CD4-positive, CD25-positive, alpha-beta regulatory T cell (primary cell): ENCODE results near the gene HAUS6. TPM values are rescaled to one million over a fixed set of nuclear protein-coding genes. Genes with fewer than 3 reads are reported as not detected.
"Not testable (repeated sequence)": the region's sequence is repeated elsewhere in the genome, so short reads cannot be mapped to it uniquely, and the experiment has no call there.

ENCODE experiments used
- ATAC-seq, 2 donors: fragments of 150-1000 bp; cut with Tn5 transposase; one replicate each; pipeline ENCODE4 v1.10.0; 2021; ENCODE audit warnings: low read depth in 2 of 2, moderate number of reproducible peaks in 2 of 2, moderate library complexity in 1 of 2
- DNase-seq, 3 donors: peaks; one replicate each; pipeline versions ENCODE4 v3.0.0 to v3.0.0-alpha.2; 2012 to 2022; ENCODE audit warnings: mixed read lengths in 1 of 3
- H3K27ac ChIP-seq: one replicate; pipeline ENCODE4 v1.7.0; 2013; ENCODE audit warnings: mild to moderate bottlenecking, low read length; ENCODE audit not compliant: insufficient read depth, poor library complexity, severe bottlenecking
- H3K27me3 ChIP-seq: one replicate; pipeline ENCODE4 v1.7.0; 2013; ENCODE audit warnings: low read length; ENCODE audit not compliant: control insufficient read depth, insufficient read depth
- H3K36me3 ChIP-seq: one replicate; pipeline ENCODE4 v1.7.0; 2013; ENCODE audit warnings: mild to moderate bottlenecking, low read length, moderate library complexity; ENCODE audit not compliant: control insufficient read depth, insufficient read depth
- H3K4me1 ChIP-seq: 2 replicates; pipeline ENCODE4 v1.7.0; 2013; ENCODE audit warnings: mild to moderate bottlenecking, low read length; ENCODE audit not compliant: insufficient read depth, control insufficient read depth, poor library complexity, severe bottlenecking
- H3K4me3 ChIP-seq: one replicate; pipeline ENCODE4 v1.7.0; 2013; ENCODE audit warnings: low read depth, mild to moderate bottlenecking, low read length, moderate library complexity
- H3K9me3 ChIP-seq, 2 experiments: 1 replicate in 1 of 2; 2 replicates in 1 of 2; pipeline ENCODE4 v1.7.0; 2013; ENCODE audit warnings: low read length in 2 of 2, mild to moderate bottlenecking in 1 of 2, moderate library complexity in 1 of 2; ENCODE audit not compliant: control insufficient read depth in 2 of 2
- H3K27ac Mint-ChIP-seq, 3 donors: one replicate each; pipeline ENCODE4 v1.8.0; 2020 to 2022; ENCODE audit warnings: mild to moderate bottlenecking in 3 of 3, mixed read lengths in 3 of 3, moderate library complexity in 2 of 3
- H3K27me3 Mint-ChIP-seq: one replicate; pipeline ENCODE4 v1.8.0; 2022; ENCODE audit warnings: mild to moderate bottlenecking, mixed read lengths
- H3K36me3 Mint-ChIP-seq: one replicate; pipeline ENCODE4 v1.8.0; 2020; ENCODE audit warnings: mixed read lengths
- H3K4me1 Mint-ChIP-seq, 4 donors: one replicate each; pipeline ENCODE4 v1.8.0; 2020 to 2022; ENCODE audit warnings: mixed read lengths in 4 of 4, mild to moderate bottlenecking in 1 of 4
- H3K4me3 Mint-ChIP-seq, 4 donors: one replicate each; pipeline ENCODE4 v1.8.0; 2020 to 2022; ENCODE audit warnings: mild to moderate bottlenecking in 4 of 4, mixed read lengths in 4 of 4, moderate library complexity in 3 of 4
- H3K9me3 Mint-ChIP-seq, 7 donors: one replicate each; pipeline ENCODE4 v1.8.0; 2020 to 2022; ENCODE audit warnings: mixed read lengths in 7 of 7, mild to moderate bottlenecking in 3 of 7, moderate library complexity in 2 of 7
- polyA plus RNA-seq, 4 donors: library from polyadenylated mRNA; unstranded; fragments of 300-500 nt; fragmentation: Illumina TruSeq; gene quantifications; one replicate each; pipeline ENCODE4 v1.2.3, GENCODE V29; 2021
- total RNA-seq: library from RNA; stranded (reverse); gene quantifications from one replicate; pipeline ENCODE4 v1.2.3, GENCODE V29; 2022

Gene HAUS6
- total and polyA plus RNA-seq, 5 donors from 2014 or later: 4.5 to 13.2 (median 5.9) TPM

- Histone ChIP-seq H3K4me3 (no peak overlapping the region), H3K27me3 (peaks cover 2% of the 10 kb centered on the region), H3K36me3 (no peaks in the 10 kb centered on the region), H3K4me1 (no peaks in the 10 kb centered on the region), H3K9me3 (no peaks in the 10 kb centered on the region), H3K27ac (no peak overlapping the region)
- Mint-ChIP-seq H3K4me3 (no peak overlapping the region), H3K36me3 (no peaks in the 10 kb centered on the region), H3K27ac (no peak overlapping the region), H3K9me3 (no peaks in the 10 kb centered on the region), H3K27me3 (peaks cover 6% of the 10 kb centered on the region), H3K4me1 (peaks cover 0 to 3% (median under 1%) of the 10 kb centered on the region in 4 donors)
- no peak for DNase-seq
- ATAC-seq: no peak
Measured at GRCh38 chr9:19027825-19028224, 74.9 kb downstream of the HAUS6 start.

DNA sequence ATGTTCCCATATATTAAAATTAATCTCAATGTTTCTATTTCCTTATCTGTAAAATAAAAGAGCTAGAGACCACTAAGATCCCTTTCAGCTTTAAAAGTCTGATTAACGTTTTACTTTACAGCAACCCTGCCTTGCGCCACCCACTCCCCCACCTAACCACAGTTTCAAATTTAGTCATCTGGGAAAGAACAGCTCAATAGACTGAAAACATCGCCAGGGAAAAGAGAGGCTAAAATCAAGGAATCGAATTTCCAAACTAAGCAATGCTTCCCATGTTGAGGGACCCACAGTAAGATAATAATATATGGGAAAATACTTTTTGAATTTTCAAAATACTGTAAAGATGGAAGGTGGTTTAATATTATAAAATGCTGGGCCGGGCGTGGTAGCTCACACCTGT is 76.3 kb downstream of the HAUS6 start:
- ATAC-seq (no peak), DNase-seq (no peak)
- H3K4me3 Mint-ChIP-seq: no peak overlapping the region
- no peaks in the 10 kb centered on the region for H3K4me1 ChIP-seq
- H3K4me3 ChIP-seq: no peak overlapping the region
- H3K27me3 Mint-ChIP-seq: peaks cover 6% of the 10 kb centered on the region
- H3K36me3 ChIP-seq: no peaks in the 10 kb centered on the region
- H3K27ac Mint-ChIP-seq: no peak overlapping the region
- peaks cover 2% of the 10 kb centered on the region for H3K27me3 ChIP-seq
- H3K4me1 Mint-ChIP-seq: peaks cover 0 to 3% (median under 1%) of the 10 kb centered on the region in 4 donors
- peaks cover 3% of the 10 kb centered on the region for H3K36me3 Mint-ChIP-seq
- H3K9me3 Mint-ChIP-seq: no peaks in the 10 kb centered on the region
- H3K9me3 ChIP-seq: no peaks in the 10 kb centered on the region
- H3K27ac ChIP-seq: no peak overlapping the region

GRCh38 chr9:19023078-19023477 is 79.6 kb downstream of the HAUS6 start:
- H3K4me1 Mint-ChIP-seq: peaks cover 0 to 5% (median 0%) of the 10 kb centered on the region in 4 donors
- Histone ChIP-seq H3K36me3 (no peaks in the 10 kb centered on the region), H3K9me3 (no peaks in the 10 kb centered on the region), H3K27me3 (peaks cover 2% of the 10 kb centered on the region), H3K4me3 (no peak overlapping the region), H3K4me1 (no peaks in the 10 kb centered on the region), H3K27ac (no peak overlapping the region)
- H3K27me3 Mint-ChIP-seq: peaks cover 18% of the 10 kb centered on the region
- H3K9me3 Mint-ChIP-seq: no peaks in the 10 kb centered on the region
- H3K4me3 Mint-ChIP-seq: no peak overlapping the region
- H3K36me3 Mint-ChIP-seq: peaks cover 3% of the 10 kb centered on the region
- ATAC-seq (no peak), DNase-seq (no peak)
- H3K27ac Mint-ChIP-seq: no peak overlapping the region

DNA sequence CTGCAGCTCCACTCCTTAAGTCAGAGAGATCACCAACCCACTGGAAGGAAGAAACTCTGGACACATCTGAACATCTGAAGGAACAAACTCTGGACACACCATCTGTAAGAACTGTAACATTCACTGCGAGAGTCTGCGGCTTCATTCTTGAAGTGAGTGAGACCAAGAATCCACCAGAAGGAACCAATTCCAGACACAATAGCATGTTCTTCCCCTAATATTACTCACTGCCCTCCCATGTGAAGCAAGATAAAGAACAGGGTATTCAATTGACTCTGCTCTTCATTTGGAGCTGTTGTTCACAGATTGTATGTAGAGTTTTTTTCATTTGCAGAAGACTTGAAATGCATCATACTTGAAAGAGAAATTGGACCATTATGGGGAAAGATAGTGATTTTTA is 80.5 kb downstream of the HAUS6 start:
- no peaks in the 10 kb centered on the region for H3K36me3 ChIP-seq
- no peak overlapping the region for H3K27ac Mint-ChIP-seq

GRCh38 chr9:19021649-19022048 is 81.1 kb downstream of the HAUS6 start:
- not testable (repeated sequence) for H3K27ac Mint-ChIP-seq, H3K4me1 ChIP-seq, H3K4me3 Mint-ChIP-seq, H3K9me3 ChIP-seq, H3K9me3 Mint-ChIP-seq, H3K27me3 ChIP-seq, DNase-seq, H3K4me1 Mint-ChIP-seq, H3K27ac ChIP-seq, H3K4me3 ChIP-seq, H3K36me3 ChIP-seq, ATAC-seq, H3K36me3 Mint-ChIP-seq
- peaks cover 18% of the 10 kb centered on the region for H3K27me3 Mint-ChIP-seq

More for the DNA sequence above, 80.5 kb downstream of the HAUS6 start:
- H3K27ac ChIP-seq: no peak overlapping the region
- no peak overlapping the region for H3K4me3 Mint-ChIP-seq
- DNase-seq (no peak), ATAC-seq (no peak)
- peaks cover 2% of the 10 kb centered on the region for H3K27me3 ChIP-seq
- no peaks in the 10 kb centered on the region for H3K9me3 Mint-ChIP-seq
- H3K9me3 ChIP-seq: no peaks in the 10 kb centered on the region
- peaks cover 0 to 5% (median 0%) of the 10 kb centered on the region in 4 donors for H3K4me1 Mint-ChIP-seq
- H3K4me3 ChIP-seq: no peak overlapping the region
- H3K27me3 Mint-ChIP-seq: peaks cover 18% of the 10 kb centered on the region
- H3K4me1 ChIP-seq: no peaks in the 10 kb centered on the region
- H3K36me3 Mint-ChIP-seq: peaks cover 3% of the 10 kb centered on the region

DNA sequence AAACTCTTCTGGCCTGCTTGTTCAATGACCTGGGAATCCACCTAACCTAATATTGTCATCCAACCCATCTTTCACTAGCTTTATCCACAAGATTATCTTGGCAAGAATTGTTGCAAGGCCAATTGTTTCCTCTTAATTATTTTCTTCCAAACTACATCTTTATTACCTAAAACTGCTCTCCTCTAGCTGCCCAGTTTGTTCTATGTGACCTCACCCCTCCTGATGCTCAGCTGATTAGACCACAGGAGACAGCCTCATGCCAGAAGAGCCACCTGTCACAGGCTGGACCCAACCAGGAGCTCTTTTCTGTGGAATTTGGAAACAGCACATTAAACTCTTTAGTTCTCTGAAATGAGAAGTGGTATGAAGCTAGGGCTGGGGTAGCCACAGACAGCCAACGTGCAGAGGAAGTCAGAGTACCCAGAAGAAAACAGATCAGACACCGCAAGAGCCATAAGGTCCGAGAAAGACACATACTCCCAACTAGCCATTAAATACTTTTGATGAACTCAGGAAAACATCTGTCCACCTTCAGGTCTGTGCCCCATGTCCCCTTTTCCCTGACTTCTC is 81.7 kb downstream of the HAUS6 start:
- Histone ChIP-seq H3K27me3 (peaks cover 2% of the 10 kb centered on the region), H3K4me1 (no peaks in the 10 kb centered on the region), H3K9me3 (no peaks in the 10 kb centered on the region), H3K27ac (no peak overlapping the region), H3K4me3 (no peak overlapping the region), H3K36me3 (no peaks in the 10 kb centered on the region)
- Mint-ChIP-seq H3K27me3 (peaks cover 18% of the 10 kb centered on the region), H3K27ac (no peak overlapping the region), H3K9me3 (no peaks in the 10 kb centered on the region), H3K4me3 (no peak overlapping the region), H3K4me1 (peaks cover 0 to 2% (median 0%) of the 10 kb centered on the region in 4 donors), H3K36me3 (peaks cover 3% of the 10 kb centered on the region)
- ATAC-seq: no peak
- no peak for DNase-seq

DNA sequence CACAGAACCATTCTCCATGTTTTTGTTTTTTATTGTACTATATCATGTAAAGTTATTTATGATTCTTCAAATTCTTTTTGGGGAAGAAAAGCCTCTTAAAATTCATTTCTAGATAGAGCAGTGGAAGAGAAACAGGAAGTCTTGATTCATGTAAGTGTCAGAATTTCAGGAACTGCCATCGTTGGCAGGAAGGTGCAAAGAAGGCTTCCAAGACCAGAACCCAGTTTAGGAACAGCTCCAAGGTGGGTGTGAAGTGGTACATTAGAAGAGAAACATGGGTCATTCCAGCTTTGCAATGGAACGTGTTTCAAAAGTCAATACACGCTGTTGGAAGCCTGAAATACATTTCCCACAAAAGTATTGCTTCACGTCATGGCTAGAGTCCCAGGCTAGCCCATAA is 84.5 kb downstream of the HAUS6 start:
- Mint-ChIP-seq H3K9me3 (no peaks in the 10 kb centered on the region), H3K36me3 (peaks cover 3% of the 10 kb centered on the region), H3K27ac (no peak overlapping the region), H3K4me1 (peaks cover 0 to 2% (median 0%) of the 10 kb centered on the region in 4 donors), H3K4me3 (no peak overlapping the region), H3K27me3 (peaks cover 12% of the 10 kb centered on the region)
- Histone ChIP-seq H3K36me3 (no peaks in the 10 kb centered on the region), H3K27ac (no peak overlapping the region), H3K27me3 (no peaks in the 10 kb centered on the region), H3K4me1 (no peaks in the 10 kb centered on the region), H3K4me3 (no peak overlapping the region), H3K9me3 (no peaks in the 10 kb centered on the region)
- DNase-seq (no peak), ATAC-seq (no peak)

DNA sequence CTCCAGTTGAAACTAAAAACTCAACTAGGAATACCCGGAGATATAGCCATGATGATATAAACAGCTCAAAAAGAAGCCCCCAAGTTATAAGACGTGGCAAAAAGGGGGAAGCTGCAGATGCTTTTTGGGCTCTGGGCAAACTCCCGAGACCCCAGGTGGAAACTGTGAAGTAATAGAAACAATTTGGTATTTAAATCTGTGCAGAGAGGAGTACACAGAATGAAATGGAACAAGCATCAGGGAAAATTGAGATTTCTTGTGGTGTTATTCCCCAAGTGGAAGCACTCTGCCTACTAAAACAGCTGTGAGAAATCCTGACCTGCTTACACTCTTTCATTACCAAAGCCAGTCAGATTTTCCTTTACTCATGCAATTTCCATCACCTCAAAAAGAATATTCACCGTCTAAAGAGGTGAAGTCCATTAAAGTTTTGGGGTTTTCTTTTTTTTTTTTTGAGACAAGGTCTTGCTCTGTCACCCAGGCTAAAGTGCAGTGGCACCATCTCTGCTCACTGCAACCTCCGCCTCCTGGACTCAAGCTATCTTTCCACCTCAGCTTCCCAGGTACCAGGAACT is 93.2 kb downstream of the HAUS6 start:
- no peak for DNase-seq
- no peak for ATAC-seq
- H3K4me3 ChIP-seq: no peak overlapping the region
- H3K27ac ChIP-seq: no peak overlapping the region
- no peaks in the 10 kb centered on the region for H3K27me3 Mint-ChIP-seq
- H3K36me3 Mint-ChIP-seq: no peaks in the 10 kb centered on the region
- no peaks in the 10 kb centered on the region for H3K4me1 ChIP-seq
- no peak overlapping the region for H3K27ac Mint-ChIP-seq
- peaks cover 0 to 2% (median 0%) of the 10 kb centered on the region in 7 donors for H3K9me3 Mint-ChIP-seq
- H3K4me3 Mint-ChIP-seq: no peak overlapping the region
- no peaks in the 10 kb centered on the region for H3K27me3 ChIP-seq
- H3K9me3 ChIP-seq: no peaks in the 10 kb centered on the region
- no peaks in the 10 kb centered on the region for H3K36me3 ChIP-seq
- H3K4me1 Mint-ChIP-seq: no peaks in the 10 kb centered on the region
